Cardiac muscle cell (in vitro differentiated cells and primary cell): ENCODE data around the gene SRGN. TPM values are rescaled to one million over a fixed set of nuclear protein-coding genes. Genes with fewer than 3 reads are reported as not detected.
"Not testable (repeated sequence)": the region's sequence is repeated elsewhere in the genome, so short reads cannot be mapped to it uniquely, and the experiment has no call there.

Source experiments
- DNase-seq, 2 donors: peaks; one replicate each; pipeline versions ENCODE4 v3.0.0 to v3.0.0-alpha.2; 2010 to 2017; ENCODE audit warnings: low read depth in 1 of 2, low spot score in 1 of 2
- H3K27ac ChIP-seq: fragments of 200-600 bp; sonication (generic); 2 replicates; pipeline ENCODE4 v1.5.1; 2016
- H3K27me3 ChIP-seq: fragments of 200-600 bp; sonication (generic); 2 replicates; pipeline ENCODE4 v1.6.0; 2016; ENCODE audit warnings: control low read depth
- H3K36me3 ChIP-seq: fragments of 200-600 bp; sonication (generic); 2 replicates; pipeline ENCODE4 v1.5.1; 2016; ENCODE audit warnings: control low read depth
- H3K4me1 ChIP-seq: fragments of 200-600 bp; sonication (generic); 2 replicates; pipeline ENCODE4 v1.8.1; 2017; ENCODE audit warnings: low read depth, mild to moderate bottlenecking, mixed run types
- H3K4me3 ChIP-seq: fragments of 200-600 bp; sonication (generic); 2 replicates; pipeline ENCODE4 v1.5.1; 2016; ENCODE audit warnings: mild to moderate bottlenecking
- H3K9me3 ChIP-seq: fragments of 200-600 bp; sonication (generic); 2 replicates; pipeline ENCODE4 v1.5.1; 2017; ENCODE audit warnings: low read depth, mild to moderate bottlenecking, control low read depth
- polyA plus RNA-seq: library from polyadenylated mRNA; unstranded; fragments of >200 nt; fragmentation: Nextera tagmentation; extraction: Ambion mirVana; gene quantifications from 2 replicates; pipeline ENCODE4 v1.2.1, GENCODE V29; 2016
- total RNA-seq: library from RNA; depleted of rRNA; stranded (reverse); fragments of >200 nt; gene quantifications from 2 replicates; pipeline ENCODE4 v1.2.3, GENCODE V29; 2016
- TF ChIP-seq, protein P1 (sequence below): IDR thresholded peaks from 2 replicates; pipeline ENCODE4 v1.5.1; 2012; ENCODE audit warnings: low read depth, mild to moderate bottlenecking, low read length

The SRGN gene
- total and polyA plus RNA-seq, 2 experiments from 2014 or later: not detected

DNA sequence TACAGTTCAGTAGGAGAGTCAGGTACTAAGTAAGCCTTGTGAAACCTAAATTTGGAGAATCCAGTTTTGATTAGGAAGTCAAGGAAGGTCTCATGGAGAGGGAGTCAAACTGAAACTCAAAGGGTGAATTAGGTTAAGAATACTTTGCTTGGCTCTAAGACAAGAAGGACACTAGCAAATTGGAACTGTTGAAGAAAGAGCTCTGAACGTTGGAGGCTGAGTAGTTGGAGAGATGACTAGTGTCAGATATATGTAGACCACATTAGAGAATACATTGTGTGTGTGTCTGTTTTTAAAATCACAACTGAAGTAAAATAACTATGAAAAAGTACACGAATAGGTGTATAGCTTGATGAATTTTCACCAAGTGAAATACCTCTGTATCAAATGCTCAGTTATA lies 42.3 kb downstream of the SRGN start:
- H3K36me3 ChIP-seq: peaks cover 6% of the 10 kb centered on the region
- peak overlapping the region; percentile 28 for H3K27ac ChIP-seq
- DNase-seq: no peak
- TF ChIP-seq, protein P1, sequence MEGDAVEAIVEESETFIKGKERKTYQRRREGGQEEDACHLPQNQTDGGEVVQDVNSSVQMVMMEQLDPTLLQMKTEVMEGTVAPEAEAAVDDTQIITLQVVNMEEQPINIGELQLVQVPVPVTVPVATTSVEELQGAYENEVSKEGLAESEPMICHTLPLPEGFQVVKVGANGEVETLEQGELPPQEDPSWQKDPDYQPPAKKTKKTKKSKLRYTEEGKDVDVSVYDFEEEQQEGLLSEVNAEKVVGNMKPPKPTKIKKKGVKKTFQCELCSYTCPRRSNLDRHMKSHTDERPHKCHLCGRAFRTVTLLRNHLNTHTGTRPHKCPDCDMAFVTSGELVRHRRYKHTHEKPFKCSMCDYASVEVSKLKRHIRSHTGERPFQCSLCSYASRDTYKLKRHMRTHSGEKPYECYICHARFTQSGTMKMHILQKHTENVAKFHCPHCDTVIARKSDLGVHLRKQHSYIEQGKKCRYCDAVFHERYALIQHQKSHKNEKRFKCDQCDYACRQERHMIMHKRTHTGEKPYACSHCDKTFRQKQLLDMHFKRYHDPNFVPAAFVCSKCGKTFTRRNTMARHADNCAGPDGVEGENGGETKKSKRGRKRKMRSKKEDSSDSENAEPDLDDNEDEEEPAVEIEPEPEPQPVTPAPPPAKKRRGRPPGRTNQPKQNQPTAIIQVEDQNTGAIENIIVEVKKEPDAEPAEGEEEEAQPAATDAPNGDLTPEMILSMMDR: no peak
- no peak overlapping the region for H3K4me3 ChIP-seq
- H3K4me1 ChIP-seq: peaks cover 5% of the 10 kb centered on the region
- no peaks in the 10 kb centered on the region for H3K9me3 ChIP-seq
- no peaks in the 10 kb centered on the region for H3K27me3 ChIP-seq

DNA sequence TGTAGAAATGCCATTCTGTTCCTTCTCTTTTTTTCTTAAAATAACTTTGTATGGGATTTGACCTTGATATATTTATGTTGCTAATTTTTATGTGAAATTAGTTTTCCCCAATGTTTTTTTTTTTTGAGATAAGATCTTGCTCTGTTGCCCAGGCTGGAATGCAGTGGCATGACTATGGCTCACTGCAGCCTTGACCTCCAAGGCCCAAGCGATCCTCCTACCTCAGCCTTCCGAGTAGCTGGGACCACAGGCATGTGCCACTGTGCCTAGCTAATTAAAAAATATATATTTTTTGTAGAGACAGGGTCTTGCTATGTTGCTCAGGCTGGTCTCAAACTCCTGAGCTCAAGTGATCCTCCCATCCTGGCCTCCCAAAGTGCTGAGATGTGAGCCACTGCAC lies 52.1 kb downstream of the SRGN start:
- TF ChIP-seq, protein P1: no peak
- Histone ChIP-seq H3K27ac (no peak overlapping the region), H3K4me1 (no peaks in the 10 kb centered on the region), H3K36me3 (no peaks in the 10 kb centered on the region), H3K4me3 (no peak overlapping the region), H3K27me3 (no peaks in the 10 kb centered on the region), H3K9me3 (no peaks in the 10 kb centered on the region)
- no peak for DNase-seq

DNA sequence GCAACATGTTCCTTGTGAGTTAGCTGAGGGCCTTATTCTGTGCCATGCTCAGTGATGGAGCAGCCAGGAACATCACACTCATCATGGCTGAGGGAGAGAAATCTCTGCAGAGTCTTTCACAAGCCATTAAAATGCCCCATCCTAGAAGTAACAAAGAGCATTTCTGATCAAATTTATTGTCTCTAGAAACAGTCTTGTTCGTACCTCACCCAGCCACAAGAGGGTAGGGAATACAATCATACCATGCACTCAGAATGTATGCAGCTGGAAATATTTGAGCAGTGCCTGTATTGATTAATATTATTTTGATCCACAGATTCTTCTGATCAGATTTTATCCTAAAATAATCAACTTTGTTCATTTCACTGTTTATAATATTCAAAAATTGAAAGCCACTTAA lies 53.4 kb downstream of the SRGN start:
- Histone ChIP-seq H3K9me3 (no peaks in the 10 kb centered on the region), H3K36me3 (no peaks in the 10 kb centered on the region), H3K27me3 (no peaks in the 10 kb centered on the region), H3K4me3 (no peak overlapping the region), H3K27ac (no peak overlapping the region), H3K4me1 (no peaks in the 10 kb centered on the region)
- TF ChIP-seq, protein P1: no peak
- no peak for DNase-seq

DNA sequence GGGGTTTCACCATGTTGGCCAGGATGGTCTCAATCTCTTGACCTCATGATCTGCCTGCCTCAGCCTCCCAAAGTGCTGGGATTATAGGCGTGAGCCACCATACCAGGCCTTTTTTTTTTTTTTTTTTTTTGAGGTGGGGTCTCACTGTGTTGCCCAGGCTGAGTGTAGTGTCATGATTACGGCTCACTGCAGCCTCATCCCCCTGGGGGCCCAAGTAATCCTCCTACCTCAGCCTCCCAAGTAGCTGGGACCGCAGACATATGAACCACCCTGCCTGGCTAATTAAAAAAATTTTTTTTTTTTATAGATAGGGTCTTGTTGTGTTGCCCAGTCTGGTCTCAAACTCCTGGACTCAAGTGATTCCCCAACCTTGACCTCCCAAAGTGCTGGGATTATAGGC lies 54.2 kb downstream of the SRGN start:
- H3K4me3 ChIP-seq, H3K27me3 ChIP-seq, H3K4me1 ChIP-seq, H3K36me3 ChIP-seq, H3K9me3 ChIP-seq, DNase-seq, H3K27ac ChIP-seq: not testable (repeated sequence)

DNA sequence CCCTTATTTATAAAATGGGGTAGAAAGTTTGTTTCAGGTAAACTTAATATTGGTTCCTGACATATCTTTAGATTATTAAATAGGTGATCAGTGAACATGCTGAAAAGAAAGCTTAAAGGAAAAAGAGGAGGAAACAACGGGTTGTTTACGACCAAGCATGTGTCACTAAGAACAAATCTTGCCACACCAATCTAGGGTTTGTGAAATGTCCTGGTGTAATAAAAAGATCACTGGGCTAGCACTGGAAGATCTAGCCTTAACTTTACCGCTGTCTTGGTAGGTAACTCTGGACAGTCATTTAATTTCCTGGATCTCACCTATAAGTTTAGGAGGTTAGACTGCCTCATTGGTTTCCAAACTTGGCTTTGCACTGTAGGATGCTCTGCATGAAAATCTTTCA lies 55.1 kb downstream of the SRGN start:
- no peak for DNase-seq
- Histone ChIP-seq H3K4me1 (no peaks in the 10 kb centered on the region), H3K9me3 (no peaks in the 10 kb centered on the region), H3K27ac (no peak overlapping the region), H3K4me3 (no peak overlapping the region), H3K36me3 (no peaks in the 10 kb centered on the region), H3K27me3 (no peaks in the 10 kb centered on the region)
- TF ChIP-seq, protein P1: no peak

DNA sequence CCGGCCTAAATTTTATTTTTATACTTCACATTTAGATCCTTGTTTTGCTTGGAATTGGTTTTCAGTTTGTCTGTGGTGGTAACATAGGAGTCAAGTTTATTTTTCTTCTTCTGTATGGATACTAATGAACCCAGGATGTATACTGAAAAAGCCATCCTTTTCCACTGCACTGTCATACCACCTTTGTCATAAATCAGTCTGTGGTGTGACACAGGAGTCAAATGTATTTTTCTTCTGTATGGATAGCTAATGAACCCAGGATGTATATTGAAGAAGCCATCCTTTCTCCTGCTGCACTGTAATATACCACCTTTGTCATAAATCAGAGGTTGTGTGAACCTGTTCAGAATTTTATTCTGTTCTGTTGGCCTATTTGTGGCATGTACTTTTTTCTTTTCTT lies 57.4 kb downstream of the SRGN start:
- TF ChIP-seq, protein P1: no peak
- Histone ChIP-seq H3K27ac (no peak overlapping the region), H3K36me3 (no peaks in the 10 kb centered on the region), H3K4me1 (no peaks in the 10 kb centered on the region), H3K9me3 (no peaks in the 10 kb centered on the region), H3K27me3 (no peaks in the 10 kb centered on the region), H3K4me3 (no peak overlapping the region)
- DNase-seq: no peak
